H1 (cell line): ENCODE results near the gene DMGDH. TPM values are rescaled to one million over a fixed set of nuclear protein-coding genes. Genes with fewer than 3 reads are reported as not detected.

Source experiments
- CTCF ChIA-PET: fragments of 300-600 bp; sonication (Branson Sonifier 250); formaldehyde crosslinking; loops from one replicate; lab custom pipeline; 2021; ENCODE audit not compliant: partially characterized antibody; lab: Charles Lee
- POLR2A ChIA-PET: fragments of 300-600 bp; sonication (Branson Sonifier 250); formaldehyde crosslinking; loops from one replicate; lab custom pipeline; 2021; ENCODE audit warnings: inconsistent platforms; ENCODE audit not compliant: partially characterized antibody; lab: Charles Lee
- DNase-seq, 2 experiments: peaks; one replicate each; pipeline versions ENCODE4 v3.0.0 to v3.0.0-alpha.2; 2010 to 2022; ENCODE audit warnings: low spot score in 2 of 2, low read depth in 1 of 2, mixed read lengths in 1 of 2
- FAIRE-seq: peaks from 2 replicates; lab custom pipeline; 2011; peaks lifted over from hg19 to GRCh38; lab: Jason Lieb, UNC
- H2AFZ ChIP-seq: 2 replicates; pipeline ENCODE4 v1.8.1; 2012; ENCODE audit warnings: low read length, inconsistent platforms
- H2AK5ac ChIP-seq: 2 replicates; pipeline ENCODE4 v1.6.1; 2013; ENCODE audit warnings: low read depth, low read length
- H2BK120ac ChIP-seq: replicated peaks from 2 replicates; pipeline ENCODE3; 2013; ENCODE audit warnings: low read depth, low read length, inconsistent platforms
- H2BK12ac ChIP-seq: 2 replicates; pipeline ENCODE4 v1.6.1; 2013; ENCODE audit warnings: low read depth, low read length
- H2BK15ac ChIP-seq: 2 replicates; pipeline ENCODE4 v1.6.1; 2013; ENCODE audit warnings: low read length
- H2BK20ac ChIP-seq: 2 replicates; pipeline ENCODE4 v1.6.1; 2013; ENCODE audit warnings: low read length
- H2BK5ac ChIP-seq: 2 replicates; pipeline ENCODE4 v1.6.1; 2013; ENCODE audit warnings: low read depth, low read length
- H3K14ac ChIP-seq: 2 replicates; pipeline ENCODE4 v1.6.1; 2013; ENCODE audit warnings: inconsistent platforms; ENCODE audit not compliant: insufficient read length
- H3K18ac ChIP-seq: 2 replicates; pipeline ENCODE4 v1.6.1; 2013; ENCODE audit warnings: low read length; ENCODE audit errors: extremely low read depth
- H3K23ac ChIP-seq: 2 replicates; pipeline ENCODE4 v1.6.1; 2013; ENCODE audit warnings: inconsistent platforms; ENCODE audit not compliant: insufficient read length
- H3K23me2 ChIP-seq: 2 replicates; pipeline ENCODE4 v1.6.1; 2013; ENCODE audit warnings: low read depth, low read length
- H3K27ac ChIP-seq: 2 replicates; pipeline ENCODE4 v1.6.1; 2011; ENCODE audit warnings: low read depth, low read length, inconsistent platforms
- H3K27me3 ChIP-seq, 4 experiments: replicated peaks in 1 of 4; 1 replicate in 1 of 4; 2 replicates in 3 of 4; pipeline versions ENCODE4 v1.6.1 to v1.8.1; 2011 to 2013; ENCODE audit warnings: low read length in 3 of 4, mild to moderate bottlenecking in 3 of 4, inconsistent platforms in 2 of 4, mixed read lengths in 2 of 4, moderate library complexity in 1 of 4; ENCODE audit not compliant: control insufficient read depth in 3 of 4, insufficient read depth in 3 of 4; ENCODE audit errors: extremely low read depth in 1 of 4
- H3K36me3 ChIP-seq, 4 experiments: 2 replicates each; pipeline versions ENCODE4 v1.6.1 to v1.8.1; 2011 to 2013; ENCODE audit warnings: mild to moderate bottlenecking in 4 of 4, low read length in 3 of 4, moderate library complexity in 2 of 4, control low read depth in 1 of 4, inconsistent platforms in 1 of 4; ENCODE audit not compliant: insufficient read depth in 4 of 4, control insufficient read depth in 2 of 4
- H3K4ac ChIP-seq: replicated peaks from 2 replicates; pipeline ENCODE3; 2013; ENCODE audit warnings: low read length, low read depth, mixed read lengths, inconsistent platforms; ENCODE audit not compliant: insufficient read length
- H3K4me1 ChIP-seq, 4 experiments: replicated peaks in 1 of 4; 1 replicate in 1 of 4; 2 replicates in 3 of 4; pipeline versions ENCODE4 v1.6.1 to v1.8.1; 2011 to 2013; ENCODE audit warnings: low read length in 3 of 4, inconsistent platforms in 2 of 4, mixed read lengths in 1 of 4; ENCODE audit not compliant: insufficient read depth in 4 of 4, control insufficient read depth in 3 of 4
- H3K4me2 ChIP-seq, 2 experiments: 2 replicates each; pipeline versions ENCODE4 v1.6.1 to v1.8.1; 2011 to 2013; ENCODE audit warnings: low read depth in 2 of 2, low read length in 2 of 2, control low read depth in 1 of 2, inconsistent platforms in 1 of 2, mild to moderate bottlenecking in 1 of 2; ENCODE audit not compliant: insufficient read depth in 1 of 2
- H3K4me3 ChIP-seq, 4 experiments: fragments of 200-600, 300-600 bp in 1 of 4; sonication (generic), shearing (Covaris generic), sonication (Bioruptor Twin) in 1 of 4; 2 replicates each; pipeline versions ENCODE4 v1.5.1 to v1.8.1; 2011 to 2016; ENCODE audit warnings: low read length in 4 of 4, low read depth in 3 of 4, control low read depth in 2 of 4, inconsistent platforms in 2 of 4, mild to moderate bottlenecking in 2 of 4, mixed read lengths in 1 of 4, moderate library complexity in 1 of 4; ENCODE audit not compliant: insufficient read depth in 2 of 4; ENCODE audit errors: extremely low read depth in 1 of 4
- H3K56ac ChIP-seq: replicated peaks from 2 replicates; pipeline ENCODE3; 2013; ENCODE audit warnings: low read depth, mild to moderate bottlenecking, mixed read lengths, low read length, inconsistent platforms; ENCODE audit not compliant: insufficient read length
- H3K79me1 ChIP-seq: 2 replicates; pipeline ENCODE4 v1.6.1; 2013; ENCODE audit warnings: low read depth, low read length, control low read depth
- H3K79me2 ChIP-seq, 2 experiments: 2 replicates each; pipeline versions ENCODE4 v1.6.1 to v1.8.1; 2012 to 2013; ENCODE audit warnings: low read length in 2 of 2, mild to moderate bottlenecking in 2 of 2, inconsistent platforms in 1 of 2; ENCODE audit not compliant: insufficient read depth in 2 of 2, control insufficient read depth in 1 of 2
- H3K9ac ChIP-seq, 4 experiments: replicated peaks in 1 of 4; 1 replicate in 1 of 4; 2 replicates in 3 of 4; pipeline versions ENCODE4 v1.6.1 to v1.8.1; 2011 to 2013; ENCODE audit warnings: low read depth in 3 of 4, low read length in 3 of 4, control low read depth in 2 of 4, mild to moderate bottlenecking in 2 of 4, moderate library complexity in 2 of 4, inconsistent platforms in 1 of 4; ENCODE audit errors: extremely low read depth in 1 of 4
- H3K9me3 ChIP-seq, 2 experiments: 2 replicates each; pipeline versions ENCODE4 v1.6.1 to v1.8.1; 2012 to 2013; ENCODE audit warnings: mild to moderate bottlenecking in 2 of 2, moderate library complexity in 2 of 2, control low read depth in 1 of 2, inconsistent platforms in 1 of 2, low read depth in 1 of 2, low read length in 1 of 2, mixed read lengths in 1 of 2; ENCODE audit not compliant: insufficient read depth in 2 of 2
- H4K20me1 ChIP-seq, 2 experiments: replicated peaks in 1 of 2; 2 replicates each; pipeline versions ENCODE3 to v1.8.1; 2011 to 2013; ENCODE audit warnings: inconsistent platforms in 2 of 2, low read length in 2 of 2, mild to moderate bottlenecking in 1 of 2; ENCODE audit not compliant: insufficient read depth in 2 of 2, control insufficient read depth in 1 of 2
- H4K5ac ChIP-seq: 2 replicates; pipeline ENCODE4 v1.6.1; 2013; ENCODE audit warnings: low read length, low read depth, mixed read lengths, inconsistent platforms; ENCODE audit not compliant: insufficient read length
- H4K8ac ChIP-seq: 2 replicates; pipeline ENCODE4 v1.8.0; 2013; ENCODE audit warnings: mild to moderate bottlenecking, moderate library complexity, low read length, inconsistent platforms; ENCODE audit not compliant: insufficient read depth; ENCODE audit errors: extremely low read depth
- H4K91ac ChIP-seq: replicated peaks from 2 replicates; pipeline ENCODE3; 2013; ENCODE audit warnings: low read length, mixed read lengths, inconsistent platforms; ENCODE audit not compliant: insufficient read length
- RAD21 ChIP-seq, 2 experiments: IDR thresholded peaks in 1 of 2; conservative IDR thresholded peaks in 1 of 2; 2 replicates each; pipeline ENCODE4 v1.6.1; 2011; ENCODE audit warnings: low read depth in 2 of 2, low read length in 2 of 2, improper control_type of control experiment in 1 of 2, inconsistent platforms in 1 of 2, mild to moderate bottlenecking in 1 of 2, moderate library complexity in 1 of 2
- SIRT6 ChIP-seq: IDR thresholded peaks from one replicate; pipeline ENCODE4 v1.7.1; 2012; ENCODE audit warnings: low read length, inconsistent platforms
- WGBS, 2 experiments: shearing (Covaris generic) in 1 of 2; methylation state at CpG; one replicate each; pipeline versions ENCODE4 v1.1.6 to v1.1.7; 2013 to 2015; ENCODE audit warnings: low lambda C conversion rate in 2 of 2, mixed read lengths in 2 of 2, inconsistent platforms in 1 of 2, low coverage in 1 of 2, missing lambda C conversion rate in 1 of 2; ENCODE audit not compliant: insufficient replicate concordance in 2 of 2, insufficient coverage in 1 of 2, insufficient read length in 1 of 2; ENCODE audit errors: extremely low coverage in 1 of 2, missing lambda C conversion rate in 1 of 2; 5-methylcytosine and 5-hydroxymethylcytosine counted together
- polyA plus RNA-seq, 7 experiments: library from polyadenylated mRNA; depleted of rRNA in 3 of 7; stranded (reverse) in 5 of 7; unstranded in 2 of 7; fragments of >200 nt in 5 of 7; fragments of 200-250 nt in 2 of 7; gene quantifications; 1 replicate in 5 of 7; 2 replicates in 1 of 7; 4 replicates in 1 of 7; pipeline versions ENCODE4 v1.2.1 to v1.2.3, GENCODE V29; 2011 to 2013; ENCODE audit warnings: missing spikeins in 2 of 7, mixed read lengths in 2 of 7
- total RNA-seq: library from RNA; stranded (reverse); fragmentation: NEBNext Ultra II Directional; extraction: Animal tissue kit (Norgen Biotek cat#: 25700); gene quantifications from 2 replicates; pipeline ENCODE4 v1.2.1, GENCODE V29; 2021
- TF ChIP-seq, protein P1 (sequence below): IDR thresholded peaks from 2 replicates; pipeline ENCODE4 v1.6.1; 2011; ENCODE audit warnings: low read depth, mild to moderate bottlenecking, low read length; ENCODE audit not compliant: insufficient read depth
- TF ChIP-seq, protein P2 (sequence below), 3 experiments: IDR thresholded peaks; 1 replicate in 2 of 3; 2 replicates in 1 of 3; pipeline versions ENCODE4 v1.5.1 to v1.6.1; 2011; ENCODE audit warnings: low read length in 3 of 3, mild to moderate bottlenecking in 3 of 3, inconsistent platforms in 2 of 3, low read depth in 1 of 3, moderate library complexity in 1 of 3; ENCODE audit not compliant: insufficient read depth in 1 of 3; ENCODE audit errors: control extremely low read depth in 1 of 3

Gene DMGDH
- total and polyA plus RNA-seq, 2 of the 8 experiments (the other 6 are each of a cell fraction or from before 2014, with no cell fraction given), result 0.15 TPM; not detected in 1

DNA sequence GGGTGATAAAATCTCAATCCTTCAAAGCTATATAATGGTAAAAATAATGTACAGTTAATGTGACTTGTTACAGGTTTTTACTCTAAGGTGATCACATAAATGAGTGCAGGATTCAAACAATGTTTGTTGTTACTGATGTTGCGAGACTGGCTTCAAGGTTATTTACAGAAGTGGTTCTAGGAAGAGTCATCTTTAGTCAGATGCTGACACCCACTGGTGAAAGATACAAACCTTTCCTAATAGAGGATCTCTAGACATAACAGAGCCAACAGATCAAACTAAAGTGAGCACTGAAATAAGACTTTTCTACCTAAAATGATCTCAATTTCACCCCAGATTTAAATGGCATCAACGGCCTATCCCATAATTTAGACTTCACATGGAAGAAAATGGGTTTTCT lies 104.6 kb downstream of the DMGDH start:
- CTCF ChIA-PET, result interaction anchor here (0.6 to 7.8 kb wide), 16 partner anchors 10 to 810 kb away, joined by 3 to 101 read pairs (median 4); no protein-coding TSS in a partner anchor
- Histone ChIP-seq H3K4me1 (no peaks in the 10 kb centered on the region), H3K27ac (no peak overlapping the region), H3K27me3 (no peaks in the 10 kb centered on the region), H4K20me1 (no peaks in the 10 kb centered on the region), H3K9me3 (no peaks in the 10 kb centered on the region), H3K4me3 (no peak overlapping the region), H3K56ac (no peak overlapping the region), H2BK12ac (no peak overlapping the region), H4K5ac (no peak overlapping the region), H2AK5ac (no peak overlapping the region), H3K79me1 (no peaks in the 10 kb centered on the region)
- peak; percentile 66 for FAIRE-seq
- POLR2A ChIA-PET, result no interaction called here
- WGBS, 2 experiments, result 93% methylated on average over 2 of the region's 2 CpGs; no CpG with 5 or more reads in 1 of the 2 experiments
- TF ChIP-seq RAD21 (IDR thresholded peaks at IDR 0.05 in 1 of 2, conservative IDR thresholded peaks at IDR 0.05 in 1 of 2; ENCODE audit: low read depth in 2 of 2, low read length in 2 of 2), result peak; percentile 83 to 84
- TF ChIP-seq, protein P1, sequence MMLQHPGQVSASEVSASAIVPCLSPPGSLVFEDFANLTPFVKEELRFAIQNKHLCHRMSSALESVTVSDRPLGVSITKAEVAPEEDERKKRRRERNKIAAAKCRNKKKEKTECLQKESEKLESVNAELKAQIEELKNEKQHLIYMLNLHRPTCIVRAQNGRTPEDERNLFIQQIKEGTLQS, result no peak
- no peak for TF ChIP-seq SIRT6
- TF ChIP-seq, protein P2, sequence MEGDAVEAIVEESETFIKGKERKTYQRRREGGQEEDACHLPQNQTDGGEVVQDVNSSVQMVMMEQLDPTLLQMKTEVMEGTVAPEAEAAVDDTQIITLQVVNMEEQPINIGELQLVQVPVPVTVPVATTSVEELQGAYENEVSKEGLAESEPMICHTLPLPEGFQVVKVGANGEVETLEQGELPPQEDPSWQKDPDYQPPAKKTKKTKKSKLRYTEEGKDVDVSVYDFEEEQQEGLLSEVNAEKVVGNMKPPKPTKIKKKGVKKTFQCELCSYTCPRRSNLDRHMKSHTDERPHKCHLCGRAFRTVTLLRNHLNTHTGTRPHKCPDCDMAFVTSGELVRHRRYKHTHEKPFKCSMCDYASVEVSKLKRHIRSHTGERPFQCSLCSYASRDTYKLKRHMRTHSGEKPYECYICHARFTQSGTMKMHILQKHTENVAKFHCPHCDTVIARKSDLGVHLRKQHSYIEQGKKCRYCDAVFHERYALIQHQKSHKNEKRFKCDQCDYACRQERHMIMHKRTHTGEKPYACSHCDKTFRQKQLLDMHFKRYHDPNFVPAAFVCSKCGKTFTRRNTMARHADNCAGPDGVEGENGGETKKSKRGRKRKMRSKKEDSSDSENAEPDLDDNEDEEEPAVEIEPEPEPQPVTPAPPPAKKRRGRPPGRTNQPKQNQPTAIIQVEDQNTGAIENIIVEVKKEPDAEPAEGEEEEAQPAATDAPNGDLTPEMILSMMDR (IDR thresholded peaks at IDR 0.05; ENCODE audit: control extremely low read depth in 1 of 3, insufficient read depth in 1 of 3, low read depth in 1 of 3, low read length in 3 of 3), result peak in 2 of 3 experiments; percentile 42 to 49; a peak in 2 of 4 replicates
- TF ChIP-seq, all 59 proteins: peak for 2
- Histone ChIP-seq H3K14ac (no peak overlapping the region), H2BK20ac (no peak overlapping the region), H3K23me2 (no peaks in the 10 kb centered on the region), H2AFZ (no peak overlapping the region), H3K23ac (no peak overlapping the region), H3K79me2 (no peaks in the 10 kb centered on the region), H2BK120ac (no peak overlapping the region), H2BK5ac (no peak overlapping the region), H3K9ac (no peak overlapping the region), H4K8ac (no peak overlapping the region), H3K4me2 (no peak overlapping the region), H3K4ac (no peak overlapping the region), H4K91ac (no peak overlapping the region), H2BK15ac (no peak overlapping the region), H3K18ac (no peak overlapping the region), H3K36me3 (peaks cover 0 to 3% (median 0%) of the 10 kb centered on the region in 4 experiments; a peak in 1 of 8 replicates)
- no peak for DNase-seq
